HG02870 (cell line): ENCODE data around the gene TRIM29.

ENCODE experiments used
- ATAC-seq: cut with Tn5 transposase; IDR thresholded peaks from one replicate; pipeline ENCODE4 v1.9.1; 2021; ENCODE audit warnings: mild to moderate bottlenecking, moderate library complexity; ENCODE audit not compliant: unreplicated experiment

The TRIM29 gene

GRCh38 chr11:120123946-120124345 is 14.0 kb downstream of the TRIM29 start:
- no peak for ATAC-seq

GRCh38 chr11:120122924-120123683 is 14.8 kb downstream of the TRIM29 start:
- no peak for ATAC-seq

- ATAC-seq: no peak
Measured at GRCh38 chr11:120121914-120122473, 15.9 kb downstream of the TRIM29 start.

GRCh38 chr11:120121336-120121735 is 16.6 kb downstream of the TRIM29 start:
- ATAC-seq: no peak

- no peak for ATAC-seq
Measured at GRCh38 chr11:120120805-120121335, 17.0 kb downstream of the TRIM29 start.

- ATAC-seq: no peak
Measured at GRCh38 chr11:120119121-120119520, 18.8 kb downstream of the TRIM29 start.

GRCh38 chr11:120117991-120118390 is 19.9 kb downstream of the TRIM29 start:
- no peak for ATAC-seq

GRCh38 chr11:120116966-120117365 is 20.9 kb downstream of the TRIM29 start:
- no peak for ATAC-seq

- ATAC-seq: no peak
Measured at GRCh38 chr11:120115272-120116000, 22.5 kb downstream of the TRIM29 start.

GRCh38 chr11:120112174-120112796 is 25.6 kb downstream of the TRIM29 start:
- ATAC-seq: no peak

- no peak for ATAC-seq
Measured at GRCh38 chr11:120109531-120109930, 28.4 kb downstream of the TRIM29 start.

GRCh38 chr11:120108785-120109168 is 29.1 kb downstream of the TRIM29 start:
- ATAC-seq: no peak

GRCh38 chr11:120108154-120108784 is 29.6 kb downstream of the TRIM29 start:
- peak; percentile 55 for ATAC-seq

GRCh38 chr11:120107692-120108091 is 30.2 kb downstream of the TRIM29 start:
- no peak for ATAC-seq

GRCh38 chr11:120106354-120107150 is 31.4 kb downstream of the TRIM29 start:
- ATAC-seq: no peak

GRCh38 chr11:120105576-120105975 is 32.3 kb downstream of the TRIM29 start:
- ATAC-seq: no peak

GRCh38 chr11:120104041-120104565 is 33.8 kb downstream of the TRIM29 start:
- ATAC-seq: no peak

- ATAC-seq: no peak
Measured at GRCh38 chr11:120102864-120103122, 35.1 kb downstream of the TRIM29 start.

- ATAC-seq: no peak
Measured at GRCh38 chr11:120102050-120102863, 35.7 kb downstream of the TRIM29 start.
